Panc1 (cell line): Measurements from ENCODE around the gene EML5. TPM values are rescaled to one million over a fixed set of nuclear protein-coding genes. Genes with fewer than 3 reads are reported as not detected.

Experiments used
- ATAC-seq: fragments of 200-7000 bp; cut with Tn5 transposase; 2 replicates; pipeline ENCODE4 v1.9.1; 2020; ENCODE audit warnings: mild to moderate bottlenecking, moderate library complexity
- BruUV-seq: library from RNA; stranded (reverse); fragments of 400-500 nt; replicated peaks from 2 replicates; lab custom pipeline; 2021; lab: Mats Ljungman, UMichigan
- CTCF ChIA-PET: fragments of 300-600 bp; sonication (Branson Sonifier 250); formaldehyde crosslinking; loops from one replicate; lab custom pipeline; 2022; ENCODE audit warnings: antibody characterized with exemption; lab: Charles Lee
- POLR2A ChIA-PET: fragments of 300-600 bp; sonication (Branson Sonifier 250); formaldehyde crosslinking; loops from one replicate; lab custom pipeline; 2022; ENCODE audit warnings: antibody characterized with exemption; lab: Charles Lee
- DNase-seq: peaks from one replicate; pipeline ENCODE4 v3.0.0-alpha.2; 2010; ENCODE audit warnings: low read depth, low spot score
- H3K27ac ChIP-seq: 2 replicates; pipeline ENCODE4 v1.5.1; 2011; ENCODE audit warnings: mild to moderate bottlenecking, low read length, inconsistent platforms
- H3K27me3 ChIP-seq: fragments of 200-500 bp; sonication (Bioruptor generic); 2 replicates; pipeline ENCODE4 v1.6.0; 2014; ENCODE audit warnings: low read length, inconsistent platforms; ENCODE audit not compliant: control insufficient read depth, insufficient read depth
- H3K36me3 ChIP-seq: fragments of 200-500 bp; sonication (Bioruptor generic); 2 replicates; pipeline ENCODE4 v1.5.1; 2014; ENCODE audit warnings: inconsistent platforms, mild to moderate bottlenecking, low read length, moderate library complexity; ENCODE audit not compliant: control insufficient read depth, insufficient read depth
- H3K4me1 ChIP-seq: 2 replicates; pipeline ENCODE4 v1.5.1; 2011; ENCODE audit warnings: inconsistent platforms, mild to moderate bottlenecking, low read length, moderate library complexity; ENCODE audit not compliant: control insufficient read depth, insufficient read depth
- H3K4me3 ChIP-seq, 2 experiments: 2 replicates each; pipeline ENCODE4 v1.5.1; 2011 to 2012; ENCODE audit warnings: low read depth in 2 of 2, low read length in 2 of 2, mild to moderate bottlenecking in 2 of 2, inconsistent platforms in 1 of 2, moderate library complexity in 1 of 2
- H3K9me3 ChIP-seq: fragments of 200-500 bp; sonication (Bioruptor generic); 2 replicates; pipeline ENCODE4 v1.5.1; 2014; ENCODE audit warnings: low read depth, mild to moderate bottlenecking, inconsistent platforms, low read length, moderate library complexity; ENCODE audit not compliant: control insufficient read depth, insufficient read depth
- CTCF ChIP-seq: fragments of 450-650 bp; IDR thresholded peaks from 2 replicates; pipeline ENCODE4 v1.5.1; 2017; ENCODE audit warnings: mild to moderate bottlenecking
- POLR2AphosphoS5 ChIP-seq: IDR thresholded peaks from 2 replicates; pipeline ENCODE4 v1.6.1; 2012; ENCODE audit warnings: mild to moderate bottlenecking, low read depth, low read length, moderate library complexity
- SIN3A ChIP-seq: IDR thresholded peaks from 2 replicates; pipeline ENCODE4 v1.6.1; 2012; ENCODE audit warnings: low read depth, mild to moderate bottlenecking, low read length, moderate library complexity, borderline replicate concordance; ENCODE audit not compliant: insufficient read depth
- TCF7L2 ChIP-seq: IDR thresholded peaks from 2 replicates; pipeline ENCODE4 v1.6.1; 2011; ENCODE audit warnings: mild to moderate bottlenecking, low read depth, low read length, inconsistent platforms
- in situ Hi-C: cut with HindIII; loops from 2 replicates; pipeline ENCODE4 v1.10.0; 2016; ENCODE audit warnings: low sequenced_read_pairs, low pct_unique_long_range_greater_than_20kb
- intact Hi-C: fragments of 100-400 bp; cut with micrococcal nuclease; formaldehyde crosslinking; loops from one replicate; pipeline ENCODE4 v1.10.0; 2022; ENCODE audit not compliant: unreplicated experiment
- total RNA-seq: library from RNA; stranded (reverse); gene quantifications from one replicate; pipeline ENCODE4 v1.2.1, GENCODE V29; 2021; ENCODE audit not compliant: unreplicated experiment
- TF ChIP-seq, protein P1 (sequence below), 2 experiments: IDR thresholded peaks; 2 replicates each; pipeline ENCODE4 v1.6.1; 2011 to 2012; ENCODE audit warnings: low read depth in 2 of 2, control low read depth in 1 of 2, low read length in 1 of 2, mild to moderate bottlenecking in 1 of 2, moderate library complexity in 1 of 2; ENCODE audit not compliant: insufficient read depth in 1 of 2

The EML5 gene
- total RNA-seq, 1 experiment from 2014 or later, result 0.10 TPM

DNA sequence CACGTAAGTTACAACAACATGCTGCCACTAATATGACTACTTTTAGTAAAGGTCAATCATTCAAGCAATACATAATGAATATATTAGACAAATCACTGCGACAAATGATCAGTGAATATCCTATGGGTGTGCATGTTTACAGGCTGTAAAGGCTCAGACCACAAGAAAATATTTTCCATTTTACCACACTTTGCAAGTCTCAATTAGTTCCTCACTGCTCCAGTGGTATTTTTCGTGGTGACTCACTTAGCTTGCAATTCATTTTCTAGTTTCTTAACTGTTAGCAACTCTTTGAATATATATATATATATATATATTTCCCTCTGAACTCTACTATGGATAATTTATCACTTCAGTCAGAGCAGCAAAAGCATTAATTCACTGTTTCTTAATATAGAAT is 96.9 kb downstream of the EML5 start:
- TF ChIP-seq SIN3A, result no peak
- Histone ChIP-seq H3K9me3 (no peaks in the 10 kb centered on the region), H3K36me3 (no peaks in the 10 kb centered on the region), H3K27ac (no peak overlapping the region), H3K27me3 (no peaks in the 10 kb centered on the region), H3K4me1 (no peaks in the 10 kb centered on the region), H3K4me3 (no peak overlapping the region)
- DNase-seq (no peak), ATAC-seq (no peak)
- CTCF ChIA-PET, result interaction anchor here (0.6 kb wide), 1 partner anchor 355 kb away, joined by 5 read pairs; no protein-coding TSS in a partner anchor
- BruUV-seq, result no TSS peak
- POLR2A ChIA-PET, result no interaction called here
- intact Hi-C loops, result no loop called here
- in situ Hi-C loops, result no loop called here

GRCh38 chr14:88688386-88688785 is 104.4 kb downstream of the EML5 start:
- Histone ChIP-seq H3K9me3 (no peaks in the 10 kb centered on the region), H3K27ac (no peak overlapping the region), H3K4me3 (no peak overlapping the region), H3K27me3 (no peaks in the 10 kb centered on the region), H3K36me3 (no peaks in the 10 kb centered on the region), H3K4me1 (no peaks in the 10 kb centered on the region)
- no TSS peak for BruUV-seq
- TF ChIP-seq, protein P1, sequence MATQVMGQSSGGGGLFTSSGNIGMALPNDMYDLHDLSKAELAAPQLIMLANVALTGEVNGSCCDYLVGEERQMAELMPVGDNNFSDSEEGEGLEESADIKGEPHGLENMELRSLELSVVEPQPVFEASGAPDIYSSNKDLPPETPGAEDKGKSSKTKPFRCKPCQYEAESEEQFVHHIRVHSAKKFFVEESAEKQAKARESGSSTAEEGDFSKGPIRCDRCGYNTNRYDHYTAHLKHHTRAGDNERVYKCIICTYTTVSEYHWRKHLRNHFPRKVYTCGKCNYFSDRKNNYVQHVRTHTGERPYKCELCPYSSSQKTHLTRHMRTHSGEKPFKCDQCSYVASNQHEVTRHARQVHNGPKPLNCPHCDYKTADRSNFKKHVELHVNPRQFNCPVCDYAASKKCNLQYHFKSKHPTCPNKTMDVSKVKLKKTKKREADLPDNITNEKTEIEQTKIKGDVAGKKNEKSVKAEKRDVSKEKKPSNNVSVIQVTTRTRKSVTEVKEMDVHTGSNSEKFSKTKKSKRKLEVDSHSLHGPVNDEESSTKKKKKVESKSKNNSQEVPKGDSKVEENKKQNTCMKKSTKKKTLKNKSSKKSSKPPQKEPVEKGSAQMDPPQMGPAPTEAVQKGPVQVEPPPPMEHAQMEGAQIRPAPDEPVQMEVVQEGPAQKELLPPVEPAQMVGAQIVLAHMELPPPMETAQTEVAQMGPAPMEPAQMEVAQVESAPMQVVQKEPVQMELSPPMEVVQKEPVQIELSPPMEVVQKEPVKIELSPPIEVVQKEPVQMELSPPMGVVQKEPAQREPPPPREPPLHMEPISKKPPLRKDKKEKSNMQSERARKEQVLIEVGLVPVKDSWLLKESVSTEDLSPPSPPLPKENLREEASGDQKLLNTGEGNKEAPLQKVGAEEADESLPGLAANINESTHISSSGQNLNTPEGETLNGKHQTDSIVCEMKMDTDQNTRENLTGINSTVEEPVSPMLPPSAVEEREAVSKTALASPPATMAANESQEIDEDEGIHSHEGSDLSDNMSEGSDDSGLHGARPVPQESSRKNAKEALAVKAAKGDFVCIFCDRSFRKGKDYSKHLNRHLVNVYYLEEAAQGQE (IDR thresholded peaks at IDR 0.05; ENCODE audit: insufficient read depth in 1 of 2, low read depth in 2 of 2, low read length in 1 of 2), result no peak
- TF ChIP-seq SIN3A (no peak), TCF7L2 (no peak), POLR2AphosphoS5 (no peak), CTCF (no peak)
- in situ Hi-C loops, result no loop called here
- intact Hi-C loops, result no loop called here
- ChIA-PET CTCF (no interaction called here), POLR2A (no interaction called here)
- no peak for ATAC-seq
- DNase-seq, result no peak

DNA sequence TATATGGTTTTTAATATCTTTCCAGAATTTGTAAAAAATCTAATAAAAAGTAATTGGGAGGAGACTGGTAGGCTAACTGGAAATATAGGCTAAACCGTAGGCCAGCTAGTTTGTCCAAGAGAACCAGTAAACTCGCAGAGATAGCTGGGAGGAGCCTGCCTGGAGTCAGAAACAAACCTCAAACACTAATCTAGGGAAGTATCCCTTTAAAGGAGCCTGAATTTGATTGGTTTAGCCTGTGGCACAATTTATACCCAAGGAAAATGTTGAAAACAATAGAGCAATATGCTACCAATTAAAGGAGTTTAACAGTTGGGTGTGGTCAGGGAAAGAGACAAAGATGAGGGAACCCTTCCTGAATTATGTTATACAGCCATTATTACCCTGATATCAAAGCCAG is 109.6 kb downstream of the EML5 start:
- H3K4me3 ChIP-seq, result no peak overlapping the region
- POLR2A ChIA-PET, result no interaction called here
- H3K4me1 ChIP-seq, result no peaks in the 10 kb centered on the region
- H3K9me3 ChIP-seq, result no peaks in the 10 kb centered on the region
- intact Hi-C loops, result no loop called here
- H3K27me3 ChIP-seq, result no peaks in the 10 kb centered on the region
- no TSS peak for BruUV-seq
- CTCF ChIA-PET, result no interaction called here
- no peak overlapping the region for H3K27ac ChIP-seq
- TF ChIP-seq POLR2AphosphoS5 (no peak), TCF7L2 (no peak), SIN3A (no peak), CTCF (no peak)
- TF ChIP-seq, protein P1 (IDR thresholded peaks at IDR 0.05; ENCODE audit: insufficient read depth in 1 of 2, low read depth in 2 of 2, low read length in 1 of 2), result no peak
- no peaks in the 10 kb centered on the region for H3K36me3 ChIP-seq
- DNase-seq (no peak), ATAC-seq (no peak)
- in situ Hi-C loops, result no loop called here
